AG04450 (cell line): ENCODE data around the gene NFIA. TPM values are rescaled to one million over a fixed set of nuclear protein-coding genes. Genes with fewer than 3 reads are reported as not detected.

Source experiments
- CTCF ChIA-PET: fragments of 300-600, 350-600 bp; formaldehyde crosslinking; extraction: SDS; loops from one replicate; lab custom pipeline; 2022; ENCODE audit warnings: antibody characterized with exemption, inconsistent platforms; lab: Charles Lee
- POLR2A ChIA-PET: fragments of 350-600 bp; formaldehyde crosslinking; extraction: SDS; loops from one replicate; lab custom pipeline; 2021; ENCODE audit warnings: antibody characterized with exemption, inconsistent platforms; lab: Yijun Ruan, JAX
- DNase-seq: peaks from one replicate; pipeline ENCODE4 v3.0.0-alpha.2; 2011; ENCODE audit warnings: low read depth, low spot score
- H3K27ac ChIP-seq: one replicate; pipeline ENCODE4 v1.5.1; 2012; ENCODE audit warnings: low read depth, low read length, control low read depth
- H3K27me3 ChIP-seq: one replicate; pipeline ENCODE4 v1.6.0; 2012; ENCODE audit warnings: low read length; ENCODE audit not compliant: control insufficient read depth, insufficient read depth
- H3K4me3 ChIP-seq: 2 replicates; pipeline ENCODE4 v1.5.1; 2011; ENCODE audit warnings: mild to moderate bottlenecking, low read depth, low read length, control low read depth
- H3K9me3 ChIP-seq: 2 replicates; pipeline ENCODE4 v1.5.1; 2012; ENCODE audit warnings: low read length; ENCODE audit not compliant: control insufficient read depth, insufficient read depth
- polyA plus RNA-seq: library from polyadenylated mRNA; depleted of rRNA; stranded (reverse); fragments of >200 nt; gene quantifications from 2 replicates; pipeline ENCODE4 v1.2.3, GENCODE V29; 2011
- TF ChIP-seq, protein P1 (sequence below): IDR thresholded peaks from 2 replicates; pipeline ENCODE4 v1.5.1; 2011; ENCODE audit warnings: low read depth, low read length, control low read depth, inconsistent platforms

The NFIA gene
- polyA plus RNA-seq, 1 experiment = 3.9 TPM

GRCh38 chr1:61247881-61248752, 165.8 kb downstream of the NFIA start:
- no peaks in the 10 kb centered on the region for H3K27me3 ChIP-seq
- H3K9me3 ChIP-seq = no peaks in the 10 kb centered on the region
- H3K27ac ChIP-seq = no peak overlapping the region
- CTCF ChIA-PET = no interaction called here
- TF ChIP-seq, protein P1, sequence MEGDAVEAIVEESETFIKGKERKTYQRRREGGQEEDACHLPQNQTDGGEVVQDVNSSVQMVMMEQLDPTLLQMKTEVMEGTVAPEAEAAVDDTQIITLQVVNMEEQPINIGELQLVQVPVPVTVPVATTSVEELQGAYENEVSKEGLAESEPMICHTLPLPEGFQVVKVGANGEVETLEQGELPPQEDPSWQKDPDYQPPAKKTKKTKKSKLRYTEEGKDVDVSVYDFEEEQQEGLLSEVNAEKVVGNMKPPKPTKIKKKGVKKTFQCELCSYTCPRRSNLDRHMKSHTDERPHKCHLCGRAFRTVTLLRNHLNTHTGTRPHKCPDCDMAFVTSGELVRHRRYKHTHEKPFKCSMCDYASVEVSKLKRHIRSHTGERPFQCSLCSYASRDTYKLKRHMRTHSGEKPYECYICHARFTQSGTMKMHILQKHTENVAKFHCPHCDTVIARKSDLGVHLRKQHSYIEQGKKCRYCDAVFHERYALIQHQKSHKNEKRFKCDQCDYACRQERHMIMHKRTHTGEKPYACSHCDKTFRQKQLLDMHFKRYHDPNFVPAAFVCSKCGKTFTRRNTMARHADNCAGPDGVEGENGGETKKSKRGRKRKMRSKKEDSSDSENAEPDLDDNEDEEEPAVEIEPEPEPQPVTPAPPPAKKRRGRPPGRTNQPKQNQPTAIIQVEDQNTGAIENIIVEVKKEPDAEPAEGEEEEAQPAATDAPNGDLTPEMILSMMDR = no peak
- H3K4me3 ChIP-seq = no peak overlapping the region
- POLR2A ChIA-PET = no interaction called here
- no peak for DNase-seq

DNA sequence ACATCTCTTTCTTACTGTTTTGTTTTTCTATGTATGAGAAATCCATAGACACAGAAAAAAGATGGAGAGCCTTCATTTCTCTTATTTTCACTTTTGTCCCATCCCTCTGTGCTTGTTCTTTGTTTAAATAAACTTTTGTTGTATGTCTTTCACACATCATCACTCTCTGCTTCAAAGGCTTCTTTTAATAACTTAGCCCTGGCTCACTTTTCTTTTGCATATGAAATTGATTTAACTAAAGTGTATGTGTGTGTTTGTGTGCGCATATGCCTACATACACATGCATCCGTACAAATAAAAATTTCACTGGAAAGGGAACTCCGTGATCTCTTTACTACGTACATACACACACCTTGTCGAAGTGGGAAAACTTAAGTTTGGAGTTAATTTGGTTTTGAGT, 168.6 kb downstream of the NFIA start:
- no peak for DNase-seq
- TF ChIP-seq, protein P1 = no peak
- H3K27ac ChIP-seq = no peak overlapping the region
- CTCF ChIA-PET = no interaction called here
- H3K4me3 ChIP-seq = no peak overlapping the region
- POLR2A ChIA-PET = no interaction called here
- no peaks in the 10 kb centered on the region for H3K27me3 ChIP-seq
- no peaks in the 10 kb centered on the region for H3K9me3 ChIP-seq

DNA sequence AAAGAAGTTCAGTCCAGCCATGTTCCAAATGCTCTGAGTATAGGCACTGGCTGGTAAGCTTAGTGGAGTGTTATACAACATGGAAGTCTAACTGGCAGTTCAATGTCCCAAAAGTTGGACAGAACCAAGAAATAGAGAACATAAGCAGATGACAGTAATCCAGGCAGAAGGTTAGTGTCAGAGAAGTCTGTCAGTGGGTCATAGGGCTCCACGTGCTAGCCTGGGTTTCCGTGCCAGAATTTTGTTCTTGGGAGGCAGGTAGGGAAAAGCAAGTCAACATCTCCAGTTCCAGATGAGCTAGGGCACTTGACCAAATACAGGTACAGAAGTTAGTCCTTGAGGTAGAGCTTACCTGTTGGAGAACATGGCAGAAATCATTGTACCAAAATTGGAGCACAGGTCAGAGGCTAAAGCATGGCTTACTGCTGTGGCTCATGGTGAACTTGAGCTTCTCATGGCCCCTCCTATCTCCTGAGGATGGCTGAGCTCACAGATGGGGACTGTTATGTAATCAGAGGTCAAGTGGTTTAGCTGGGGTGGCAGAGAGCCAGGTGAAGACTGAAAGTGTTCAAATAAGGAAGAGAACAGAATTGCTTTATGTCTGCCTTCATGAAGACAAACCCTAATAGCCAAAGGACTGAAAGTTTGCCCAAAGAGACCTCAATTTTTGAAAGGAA, 170.8 kb downstream of the NFIA start:
- no peaks in the 10 kb centered on the region for H3K27me3 ChIP-seq
- TF ChIP-seq, protein P1 = no peak
- H3K9me3 ChIP-seq = no peaks in the 10 kb centered on the region
- no peak overlapping the region for H3K27ac ChIP-seq
- H3K4me3 ChIP-seq = no peak overlapping the region
- DNase-seq = no peak
- POLR2A ChIA-PET = no interaction called here
- CTCF ChIA-PET = no interaction called here

GRCh38 chr1:61253912-61254633, 171.7 kb downstream of the NFIA start:
- no peak overlapping the region for H3K27ac ChIP-seq
- H3K4me3 ChIP-seq = no peak overlapping the region
- POLR2A ChIA-PET = no interaction called here
- CTCF ChIA-PET = interaction anchor here (0.5 to 0.6 kb wide), 3 partner anchors 67 to 474 kb away, joined by 3 to 4 read pairs (median 3); no protein-coding TSS in a partner anchor
- TF ChIP-seq, protein P1 = no peak
- H3K27me3 ChIP-seq = no peaks in the 10 kb centered on the region
- no peaks in the 10 kb centered on the region for H3K9me3 ChIP-seq
- no peak for DNase-seq
